HepG2 (cell line): ENCODE results near the gene HS3ST5. TPM values are rescaled to one million over a fixed set of nuclear protein-coding genes. Genes with fewer than 3 reads are reported as not detected.

Source experiments
- HDAC1 ChIP-seq: sonication (generic); formaldehyde crosslinking; IDR thresholded peaks from 2 replicates; pipeline ENCODE4 v1.5.1; 2020; ENCODE audit warnings: mild to moderate bottlenecking, missing genetic modification reagents
- HMG20A ChIP-seq: IDR thresholded peaks from 2 replicates; pipeline ENCODE4 v1.6.1; 2016; ENCODE audit warnings: borderline replicate concordance
- JUN ChIP-seq: sonication (generic); formaldehyde crosslinking; IDR thresholded peaks from 2 replicates; pipeline ENCODE4 v1.4.0; 2020; ENCODE audit warnings: mild to moderate bottlenecking, missing genetic modification reagents
- JUNB ChIP-seq: sonication (generic); formaldehyde crosslinking; IDR thresholded peaks from 2 replicates; pipeline ENCODE4 v1.8.0; 2022; ENCODE audit warnings: missing genetic modification reagents, mild to moderate bottlenecking, borderline replicate concordance
- MAFG ChIP-seq: sonication (generic); formaldehyde crosslinking; IDR thresholded peaks from 2 replicates; pipeline ENCODE4 v1.5.1; 2020; ENCODE audit warnings: mild to moderate bottlenecking, missing genetic modification reagents
- NFATC3 ChIP-seq: sonication (generic); formaldehyde crosslinking; IDR thresholded peaks from 2 replicates; pipeline ENCODE4 v1.5.1; 2020; ENCODE audit warnings: mild to moderate bottlenecking, missing genetic modification reagents
- NFE2L2 ChIP-seq: fragments of 150-350 bp; IDR thresholded peaks from 2 replicates; pipeline ENCODE4 v1.6.1; 2014; ENCODE audit warnings: low read length
- PCBP2 ChIP-seq: fragments of 200-400 bp; formaldehyde crosslinking; optimal IDR thresholded peaks from 2 replicates; pipeline ENCODE3; 2018; ENCODE audit warnings: low read length, low read depth; ENCODE audit not compliant: poor library complexity, severe bottlenecking
- RXRA ChIP-seq: sonication (generic); formaldehyde crosslinking; IDR thresholded peaks from 2 replicates; pipeline ENCODE4 v1.5.1; 2020; ENCODE audit warnings: missing genetic modification reagents
- RXRB ChIP-seq: IDR thresholded peaks from 2 replicates; pipeline ENCODE4 v1.6.1; 2016; ENCODE audit warnings: borderline replicate concordance, missing genetic modification reagents, missing compliant biosample characterization
- TARDBP ChIP-seq: sonication (generic); formaldehyde crosslinking; IDR thresholded peaks from 2 replicates; pipeline ENCODE4 v1.8.0; 2022; ENCODE audit warnings: mild to moderate bottlenecking, missing genetic modification reagents
- TGIF2 ChIP-seq: IDR thresholded peaks from 2 replicates; pipeline ENCODE4 v1.6.1; 2016; ENCODE audit warnings: control low read depth, missing compliant biosample characterization
- U2AF2 ChIP-seq: fragments of 200-400 bp; formaldehyde crosslinking; IDR thresholded peaks from 2 replicates; pipeline ENCODE4 v1.6.1; 2017; ENCODE audit warnings: low read depth, mild to moderate bottlenecking, low read length
- ZBTB42 ChIP-seq: sonication (generic); formaldehyde crosslinking; IDR thresholded peaks from 2 replicates; pipeline ENCODE4 v1.5.0; 2020; ENCODE audit warnings: mild to moderate bottlenecking, missing genetic modification reagents
- polyA plus RNA-seq, 8 experiments: library from polyadenylated mRNA; depleted of rRNA in 3 of 8; stranded (reverse) in 7 of 8; unstranded in 1 of 8; fragments of >200 nt; fragmentation: Illumina TruSeq in 4 of 8; extraction: Trizol in 4 of 8; gene quantifications; 2 replicates each; pipeline versions ENCODE4 v1.2.1 to v1.2.3, GENCODE V29; 2011 to 2016; ENCODE audit warnings: low read depth in 4 of 8, missing spikeins in 1 of 8, mixed read lengths in 1 of 8; ENCODE audit not compliant: insufficient read depth in 1 of 8
- total RNA-seq, 5 experiments: library from RNA; depleted of rRNA; stranded (reverse); fragments of >200 nt; fragmentation: Illumina TruSeq; extraction: Trizol; gene quantifications; 2 replicates each; pipeline ENCODE4 v1.2.3, GENCODE V29; 2016; ENCODE audit warnings: low read depth in 1 of 5
- TF ChIP-seq, protein P1 (sequence below): IDR thresholded peaks from 2 replicates; pipeline ENCODE4 v1.6.1; 2018; ENCODE audit warnings: missing genetic modification reagents, mild to moderate bottlenecking, missing compliant biosample characterization
- TF ChIP-seq, protein P2 (sequence below): sonication (generic); formaldehyde crosslinking; IDR thresholded peaks from 2 replicates; pipeline ENCODE4 v1.4.0; 2020; ENCODE audit warnings: mild to moderate bottlenecking, missing genetic modification reagents
- TF ChIP-seq, protein P3 (sequence below): sonication (generic); formaldehyde crosslinking; IDR thresholded peaks from 2 replicates; pipeline ENCODE4 v1.8.0; 2022; ENCODE audit warnings: low read depth, missing genetic modification reagents

The HS3ST5 gene
- total and polyA plus RNA-seq, 2 of the 13 experiments (the other 11 are each of a cell fraction or from before 2014, with no cell fraction given): 1.1 to 1.6 TPM

DNA sequence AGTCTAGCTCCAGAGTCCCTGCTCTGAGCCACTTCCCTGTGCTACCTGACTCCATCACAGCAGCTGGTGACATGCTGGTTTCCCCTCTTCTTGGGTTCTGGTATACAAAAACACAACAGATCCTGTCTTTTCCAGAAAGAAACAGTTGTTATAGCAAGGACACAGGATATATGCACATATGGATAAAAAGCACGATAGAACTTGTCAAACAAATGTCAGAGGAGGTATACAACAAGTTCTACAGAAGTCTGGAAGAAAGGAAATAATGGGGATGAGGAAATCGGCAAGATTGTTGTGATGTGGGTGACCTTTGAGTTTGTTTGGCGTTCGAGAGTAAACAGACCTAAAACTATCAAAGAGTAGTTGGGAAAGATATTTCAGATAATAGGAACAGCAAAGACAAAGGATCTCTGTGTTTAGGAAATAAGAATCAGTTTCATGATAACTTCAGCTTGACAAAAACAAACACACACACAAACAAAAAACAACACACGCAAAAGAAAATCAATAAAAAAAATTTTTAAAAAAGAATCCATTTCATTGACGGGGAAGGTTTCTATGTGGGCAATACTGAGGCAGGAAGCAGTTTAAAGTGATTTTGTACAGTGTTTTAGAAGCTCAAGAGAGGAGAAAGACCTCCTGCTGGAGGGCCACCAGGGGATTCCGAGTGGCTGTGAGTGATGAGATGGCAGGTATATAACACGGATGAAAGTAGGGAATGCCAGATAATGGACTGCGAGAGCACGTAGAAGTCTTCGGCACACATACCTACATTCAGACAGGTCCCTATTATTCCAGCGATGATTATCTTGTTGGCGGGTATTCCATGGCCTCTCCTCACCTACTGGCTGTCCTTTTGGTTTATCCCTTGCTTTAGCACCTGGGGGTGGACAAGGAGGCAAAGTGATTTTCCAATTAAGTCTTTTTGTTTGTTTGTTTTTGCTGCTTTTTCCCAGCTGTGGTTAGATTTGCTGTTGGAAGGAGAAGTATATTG is 174.9 kb downstream of the HS3ST5 start (continued):
- TF ChIP-seq NFE2L2 (no peak), NFATC3 (no peak), TARDBP (peak; percentile 70; the same call in 1 of the 2 replicates), U2AF2 (no peak), MAFG (CRISPR knock-in tag) (no peak), JUNB (CRISPR knock-in tag) (peak; percentile 80), HMG20A (CRISPR knock-in tag) (peak; percentile 98), ZBTB42 (CRISPR knock-in tag) (no peak), RXRB (peak; percentile 89), TGIF2 (CRISPR knock-in tag) (peak; percentile 42; the same call in 1 of the 2 replicates), PCBP2 (no peak), JUN (peak; percentile 52; the same call in 1 of the 2 replicates), HDAC1 (CRISPR knock-in tag) (peak; percentile 77; the same call in 1 of the 2 replicates), RXRA (peak; percentile 27; the same call in 1 of the 2 replicates)
- TF ChIP-seq, protein P1, sequence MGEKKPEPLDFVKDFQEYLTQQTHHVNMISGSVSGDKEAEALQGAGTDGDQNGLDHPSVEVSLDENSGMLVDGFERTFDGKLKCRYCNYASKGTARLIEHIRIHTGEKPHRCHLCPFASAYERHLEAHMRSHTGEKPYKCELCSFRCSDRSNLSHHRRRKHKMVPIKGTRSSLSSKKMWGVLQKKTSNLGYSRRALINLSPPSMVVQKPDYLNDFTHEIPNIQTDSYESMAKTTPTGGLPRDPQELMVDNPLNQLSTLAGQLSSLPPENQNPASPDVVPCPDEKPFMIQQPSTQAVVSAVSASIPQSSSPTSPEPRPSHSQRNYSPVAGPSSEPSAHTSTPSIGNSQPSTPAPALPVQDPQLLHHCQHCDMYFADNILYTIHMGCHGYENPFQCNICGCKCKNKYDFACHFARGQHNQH (CRISPR knock-in tag): peak; percentile 82
- TF ChIP-seq, protein P2, sequence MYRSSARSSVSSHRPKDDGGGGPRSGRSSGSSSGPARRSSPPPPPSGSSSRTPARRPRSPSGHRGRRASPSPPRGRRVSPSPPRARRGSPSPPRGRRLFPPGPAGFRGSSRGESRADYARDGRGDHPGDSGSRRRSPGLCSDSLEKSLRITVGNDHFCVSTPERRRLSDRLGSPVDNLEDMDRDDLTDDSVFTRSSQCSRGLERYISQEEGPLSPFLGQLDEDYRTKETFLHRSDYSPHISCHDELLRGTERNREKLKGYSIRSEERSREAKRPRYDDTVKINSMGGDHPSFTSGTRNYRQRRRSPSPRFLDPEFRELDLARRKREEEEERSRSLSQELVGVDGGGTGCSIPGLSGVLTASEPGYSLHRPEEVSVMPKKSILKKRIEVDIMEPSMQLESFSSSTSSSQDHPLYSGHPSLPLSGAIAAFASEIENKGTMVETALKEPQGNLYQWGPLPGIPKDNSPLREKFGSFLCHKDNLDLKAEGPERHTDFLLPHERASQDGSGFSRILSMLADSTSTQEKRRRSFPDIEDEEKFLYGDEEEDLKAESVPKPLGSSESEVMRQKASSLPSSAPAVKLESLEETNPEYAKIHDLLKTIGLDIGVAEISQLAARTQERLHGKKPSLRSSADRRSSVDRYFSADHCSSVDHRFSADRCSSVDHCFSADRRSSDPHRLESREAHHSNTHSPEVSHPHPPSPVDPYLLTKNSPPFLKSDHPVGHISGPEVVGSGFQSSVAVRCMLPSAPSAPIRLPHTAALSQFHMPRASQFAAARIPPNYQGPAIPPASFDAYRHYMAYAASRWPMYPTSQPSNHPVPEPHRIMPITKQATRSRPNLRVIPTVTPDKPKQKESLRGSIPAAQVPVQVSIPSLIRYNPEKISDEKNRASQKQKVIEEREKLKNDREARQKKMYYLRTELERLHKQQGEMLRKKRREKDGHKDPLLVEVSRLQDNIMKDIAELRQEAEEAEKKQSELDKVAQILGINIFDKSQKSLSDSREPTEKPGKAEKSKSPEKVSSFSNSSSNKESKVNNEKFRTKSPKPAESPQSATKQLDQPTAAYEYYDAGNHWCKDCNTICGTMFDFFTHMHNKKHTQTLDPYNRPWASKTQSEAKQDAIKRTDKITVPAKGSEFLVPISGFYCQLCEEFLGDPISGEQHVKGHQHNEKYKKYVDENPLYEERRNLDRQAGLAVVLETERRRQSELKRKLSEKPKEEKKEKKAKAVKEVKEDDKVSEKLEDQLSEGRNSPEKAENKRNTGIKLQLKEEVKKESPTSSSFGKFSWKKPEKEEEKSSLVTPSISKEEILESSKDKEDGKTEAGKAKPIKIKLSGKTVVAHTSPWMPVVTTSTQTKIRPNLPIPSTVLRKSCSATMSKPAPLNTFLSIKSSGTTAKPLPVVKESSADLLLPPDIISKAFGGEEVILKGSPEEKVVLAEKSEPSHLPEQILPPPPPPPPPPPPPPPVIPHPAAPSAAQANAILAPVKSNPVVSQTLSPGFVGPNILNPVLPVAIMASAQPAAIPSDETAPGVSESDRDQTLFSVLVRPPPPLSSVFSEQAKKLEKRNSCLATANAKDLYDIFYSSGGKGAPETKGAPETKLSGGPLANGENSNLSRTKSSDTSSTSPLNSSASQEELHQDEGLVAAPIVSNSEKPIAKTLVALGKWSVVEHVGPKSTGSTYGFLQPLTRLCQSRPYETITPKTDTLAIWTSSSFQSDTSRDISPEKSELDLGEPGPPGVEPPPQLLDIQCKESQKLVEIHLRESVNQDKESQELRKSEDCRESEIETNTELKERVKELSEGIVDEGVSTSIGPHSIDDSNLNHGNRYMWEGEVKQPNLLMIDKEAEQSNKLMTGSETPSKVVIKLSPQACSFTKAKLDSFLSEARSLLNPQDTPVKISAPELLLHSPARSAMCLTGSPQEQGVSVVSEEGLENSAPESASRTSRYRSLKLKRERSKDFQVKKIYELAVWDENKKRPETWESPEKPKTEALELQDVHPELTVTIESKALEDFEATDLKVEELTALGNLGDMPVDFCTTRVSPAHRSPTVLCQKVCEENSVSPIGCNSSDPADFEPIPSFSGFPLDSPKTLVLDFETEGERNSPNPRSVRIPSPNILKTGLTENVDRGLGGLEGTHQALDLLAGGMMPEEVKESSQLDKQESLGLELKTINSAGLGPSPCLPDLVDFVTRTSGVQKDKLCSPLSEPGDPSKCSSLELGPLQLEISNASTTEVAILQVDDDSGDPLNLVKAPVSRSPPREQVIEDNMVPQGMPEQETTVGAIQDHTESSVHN (CRISPR knock-in tag): no peak
- TF ChIP-seq, protein P3, sequence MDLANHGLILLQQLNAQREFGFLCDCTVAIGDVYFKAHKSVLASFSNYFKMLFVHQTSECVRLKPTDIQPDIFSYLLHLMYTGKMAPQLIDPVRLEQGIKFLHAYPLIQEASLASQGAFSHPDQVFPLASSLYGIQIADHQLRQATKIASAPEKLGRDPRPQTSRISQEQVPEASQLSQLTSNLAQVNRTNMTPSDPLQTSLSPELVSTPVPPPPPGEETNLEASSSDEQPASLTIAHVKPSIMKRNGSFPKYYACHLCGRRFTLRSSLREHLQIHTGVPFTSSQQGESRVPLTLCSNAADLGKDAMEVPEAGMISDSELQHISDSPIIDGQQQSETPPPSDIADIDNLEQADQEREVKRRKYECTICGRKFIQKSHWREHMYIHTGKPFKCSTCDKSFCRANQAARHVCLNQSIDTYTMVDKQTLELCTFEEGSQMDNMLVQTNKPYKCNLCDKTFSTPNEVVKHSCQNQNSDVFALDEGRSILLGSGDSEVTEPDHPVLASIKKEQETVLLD (CRISPR knock-in tag): 0 out of 2 replicates have a peak, but pooled peaks have one; percentile 24
